Measurements from ENCODE around the gene PCCA. TPM values are rescaled to one million over a fixed set of nuclear protein-coding genes. Genes with fewer than 3 reads are reported as not detected.

Gene PCCA
- total and polyA plus RNA-seq, 7 donors = 18.0 to 45.6 (median 42.8) TPM

- 95 to 96% methylated on average over 6 of the region's 6 CpGs for WGBS, 2 donors
- Histone ChIP-seq H3K4me3 (no peak overlapping the region), H3K9me3 (no peaks in the 10 kb centered on the region), H3K36me3 (no peaks in the 10 kb centered on the region), H3K27ac (no peak overlapping the region), H3K27me3 (no peaks in the 10 kb centered on the region), H3K4me1 (peaks cover 0 to 13% (median 0%) of the 10 kb centered on the region in 4 donors)
- no peak for DNase-seq
- TF ChIP-seq EP300 (IDR thresholded peaks at IDR 0.05) = no peak
- TF ChIP-seq POLR2AphosphoS5 (IDR thresholded peaks at IDR 0.05) = no peak
- TF ChIP-seq POLR2A (IDR thresholded peaks at IDR 0.05) = no peak
- no peak for TF ChIP-seq CTCF (IDR thresholded peaks at IDR 0.05)
- intact Hi-C loops (cut with DNase I) = no loop called here
Measured at GRCh38 chr13:100438059-100438788, 349.3 kb downstream of the PCCA start.

GRCh38 chr13:100439247-100439970, 350.5 kb downstream of the PCCA start:
- Histone ChIP-seq H3K9me3 (no peaks in the 10 kb centered on the region), H3K4me3 (no peak overlapping the region), H3K27me3 (no peaks in the 10 kb centered on the region), H3K36me3 (no peaks in the 10 kb centered on the region), H3K27ac (no peak overlapping the region), H3K4me1 (peaks cover 0 to 13% (median 0%) of the 10 kb centered on the region in 4 donors)
- intact Hi-C loops (cut with DNase I) = no loop called here
- TF ChIP-seq EP300 (IDR thresholded peaks at IDR 0.05) (no peak), POLR2A (IDR thresholded peaks at IDR 0.05) (no peak), POLR2AphosphoS5 (IDR thresholded peaks at IDR 0.05) (no peak), CTCF (IDR thresholded peaks at IDR 0.05) (no peak)
- DNase-seq = no peak
- 91 to 92% methylated on average over 9 of the region's 9 CpGs for WGBS, 2 donors

- Histone ChIP-seq H3K27ac (no peak overlapping the region), H3K9me3 (no peaks in the 10 kb centered on the region), H3K4me3 (no peak overlapping the region), H3K27me3 (no peaks in the 10 kb centered on the region), H3K36me3 (no peaks in the 10 kb centered on the region), H3K4me1 (peaks cover 0 to 13% (median 0%) of the 10 kb centered on the region in 4 donors)
- intact Hi-C loops (cut with DNase I) = no loop called here
- TF ChIP-seq CTCF (IDR thresholded peaks at IDR 0.05) (no peak), POLR2AphosphoS5 (IDR thresholded peaks at IDR 0.05) (no peak), POLR2A (IDR thresholded peaks at IDR 0.05) (no peak), EP300 (IDR thresholded peaks at IDR 0.05) (no peak)
- DNase-seq = no peak
- WGBS, 2 donors = 64 to 67% methylated on average over 4 of the region's 4 CpGs
Measured at GRCh38 chr13:100440751-100441425, 352.0 kb downstream of the PCCA start.

- 81 to 94% methylated on average over 9 of the region's 9 CpGs for WGBS, 2 donors
- no peak overlapping the region for H3K27ac ChIP-seq
Measured at GRCh38 chr13:100442095-100442832, 353.4 kb downstream of the PCCA start.

More at GRCh38 chr13:100442095-100442832, 353.4 kb downstream of the PCCA start:
- peaks cover 0 to 13% (median 0%) of the 10 kb centered on the region in 4 donors for H3K4me1 ChIP-seq
- TF ChIP-seq EP300 (IDR thresholded peaks at IDR 0.05) (no peak), CTCF (IDR thresholded peaks at IDR 0.05) (no peak), POLR2A (IDR thresholded peaks at IDR 0.05) (no peak), POLR2AphosphoS5 (IDR thresholded peaks at IDR 0.05) (no peak)
- no peak overlapping the region for H3K4me3 ChIP-seq
- DNase-seq = no peak
- H3K36me3 ChIP-seq = no peaks in the 10 kb centered on the region
- H3K9me3 ChIP-seq = no peaks in the 10 kb centered on the region
- no peaks in the 10 kb centered on the region for H3K27me3 ChIP-seq
- intact Hi-C loops (cut with DNase I) = no loop called here
